ENCODE measurements around the gene MED23. TPM values are rescaled to one million over a fixed set of nuclear protein-coding genes. Genes with fewer than 3 reads are reported as not detected.

MED23 gene
- polyA plus RNA-seq, 1 of the 3 experiments (the other 2 are of a cell fraction): 10.1 TPM

DNA sequence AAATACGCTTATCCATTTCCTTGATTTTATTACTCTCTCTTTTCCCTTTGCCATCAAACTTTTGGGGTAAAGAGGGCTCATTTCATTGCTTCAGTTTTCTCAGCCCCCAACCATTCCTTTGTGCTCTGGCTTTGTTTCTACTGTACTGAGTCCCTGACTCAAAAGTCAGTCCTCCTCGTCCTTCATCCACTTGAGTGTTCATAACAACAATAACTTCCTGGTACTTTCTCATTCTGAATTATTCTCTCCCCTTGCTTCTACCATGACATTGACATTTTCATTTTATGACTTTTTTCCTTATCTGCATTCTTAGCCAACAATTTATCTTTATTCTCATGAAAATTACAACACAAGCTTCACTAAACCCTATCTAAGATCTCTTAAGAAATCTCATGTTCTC is 10.0 kb upstream of the MED23 start:
- H3K9ac ChIP-seq: no peak overlapping the region
- H3K27ac ChIP-seq (ENCODE audit: low read depth in 2 of 2, low read length in 1 of 2): no peak overlapping the region
- H3F3A ChIP-seq (replicated peaks; ENCODE audit: insufficient read depth): no peaks in the 10 kb centered on the region
- no peaks in the 10 kb centered on the region for H3K9me3 ChIP-seq
- H3K9me2 ChIP-seq: no peaks in the 10 kb centered on the region
- H4K20me1 ChIP-seq (ENCODE audit: insufficient read depth): no peaks in the 10 kb centered on the region
- 6% methylated on average over 2 of the region's 2 CpGs for WGBS (ENCODE audit: low lambda C conversion rate)
- H3K4me2 ChIP-seq: no peak overlapping the region
- peaks cover 11% of the 10 kb centered on the region for H3K27me3 ChIP-seq (ENCODE audit: insufficient read depth)
- CTCF ChIA-PET: interaction anchor here (2.9 kb wide), 1 partner anchor 10 kb away, joined by 24 read pairs; the partner anchor contains the start of gene MED23
- DNase-seq: no peak
- H3K36me3 ChIP-seq (replicated peaks in 1 of 2; ENCODE audit: control insufficient read depth in 1 of 2, insufficient read depth in 2 of 2, low read length in 1 of 2): no peaks in the 10 kb centered on the region
- H3K4me3 ChIP-seq (ENCODE audit: low read depth in 2 of 2, low read length in 1 of 2): no peak overlapping the region
- POLR2A ChIA-PET: no interaction called here
- no peaks in the 10 kb centered on the region for H3K79me2 ChIP-seq (ENCODE audit: insufficient read depth)
- no peak overlapping the region for H2AFZ ChIP-seq (ENCODE audit: low read depth)
- H3K4me1 ChIP-seq (ENCODE audit: control insufficient read depth in 1 of 2, insufficient read depth in 2 of 2, low read depth in 1 of 2, low read length in 1 of 2): no peaks in the 10 kb centered on the region
- TF ChIP-seq ZBTB33 (IDR thresholded peaks at IDR 0.05; ENCODE audit: borderline replicate concordance, low read depth): no peak
- TF ChIP-seq RCOR1 (IDR thresholded peaks at IDR 0.05; ENCODE audit: low read length): no peak
- TF ChIP-seq SIN3A (IDR thresholded peaks at IDR 0.05; ENCODE audit: borderline replicate concordance, low read depth, low read length): no peak
- TF ChIP-seq TAF1 (IDR thresholded peaks at IDR 0.05; ENCODE audit: borderline replicate concordance, low read depth, low read length): no peak
- no peak for TF ChIP-seq GATA2 (CRISPR knock-in tag; IDR thresholded peaks at IDR 0.05)
- no peak for TF ChIP-seq USF1 (IDR thresholded peaks at IDR 0.05; ENCODE audit: borderline replicate concordance, low read depth)
- TF ChIP-seq EP300 (IDR thresholded peaks at IDR 0.05; ENCODE audit: borderline replicate concordance in 1 of 2, low read depth in 1 of 2, low read length in 1 of 2): no peak
- TF ChIP-seq CHD2 (IDR thresholded peaks at IDR 0.05; ENCODE audit: low read length, partially characterized antibody): no peak
- no peak for TF ChIP-seq RXRA (IDR thresholded peaks at IDR 0.05; ENCODE audit: borderline replicate concordance, low read depth)
- TF ChIP-seq, protein P1, sequence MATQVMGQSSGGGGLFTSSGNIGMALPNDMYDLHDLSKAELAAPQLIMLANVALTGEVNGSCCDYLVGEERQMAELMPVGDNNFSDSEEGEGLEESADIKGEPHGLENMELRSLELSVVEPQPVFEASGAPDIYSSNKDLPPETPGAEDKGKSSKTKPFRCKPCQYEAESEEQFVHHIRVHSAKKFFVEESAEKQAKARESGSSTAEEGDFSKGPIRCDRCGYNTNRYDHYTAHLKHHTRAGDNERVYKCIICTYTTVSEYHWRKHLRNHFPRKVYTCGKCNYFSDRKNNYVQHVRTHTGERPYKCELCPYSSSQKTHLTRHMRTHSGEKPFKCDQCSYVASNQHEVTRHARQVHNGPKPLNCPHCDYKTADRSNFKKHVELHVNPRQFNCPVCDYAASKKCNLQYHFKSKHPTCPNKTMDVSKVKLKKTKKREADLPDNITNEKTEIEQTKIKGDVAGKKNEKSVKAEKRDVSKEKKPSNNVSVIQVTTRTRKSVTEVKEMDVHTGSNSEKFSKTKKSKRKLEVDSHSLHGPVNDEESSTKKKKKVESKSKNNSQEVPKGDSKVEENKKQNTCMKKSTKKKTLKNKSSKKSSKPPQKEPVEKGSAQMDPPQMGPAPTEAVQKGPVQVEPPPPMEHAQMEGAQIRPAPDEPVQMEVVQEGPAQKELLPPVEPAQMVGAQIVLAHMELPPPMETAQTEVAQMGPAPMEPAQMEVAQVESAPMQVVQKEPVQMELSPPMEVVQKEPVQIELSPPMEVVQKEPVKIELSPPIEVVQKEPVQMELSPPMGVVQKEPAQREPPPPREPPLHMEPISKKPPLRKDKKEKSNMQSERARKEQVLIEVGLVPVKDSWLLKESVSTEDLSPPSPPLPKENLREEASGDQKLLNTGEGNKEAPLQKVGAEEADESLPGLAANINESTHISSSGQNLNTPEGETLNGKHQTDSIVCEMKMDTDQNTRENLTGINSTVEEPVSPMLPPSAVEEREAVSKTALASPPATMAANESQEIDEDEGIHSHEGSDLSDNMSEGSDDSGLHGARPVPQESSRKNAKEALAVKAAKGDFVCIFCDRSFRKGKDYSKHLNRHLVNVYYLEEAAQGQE (IDR thresholded peaks at IDR 0.05; ENCODE audit: low read depth, low read length): no peak
- TF ChIP-seq FOXJ3 (CRISPR knock-in tag; IDR thresholded peaks at IDR 0.05): no peak
- no peak for TF ChIP-seq PBX3 (IDR thresholded peaks at IDR 0.05)

Data from SK-N-SH (cell line).